ENCODE measurements around the gene VBP1.
"Not testable (repeated sequence)": the region's sequence is repeated elsewhere in the genome, so short reads cannot be mapped to it uniquely, and the experiment has no call there.

Gene VBP1

DNA sequence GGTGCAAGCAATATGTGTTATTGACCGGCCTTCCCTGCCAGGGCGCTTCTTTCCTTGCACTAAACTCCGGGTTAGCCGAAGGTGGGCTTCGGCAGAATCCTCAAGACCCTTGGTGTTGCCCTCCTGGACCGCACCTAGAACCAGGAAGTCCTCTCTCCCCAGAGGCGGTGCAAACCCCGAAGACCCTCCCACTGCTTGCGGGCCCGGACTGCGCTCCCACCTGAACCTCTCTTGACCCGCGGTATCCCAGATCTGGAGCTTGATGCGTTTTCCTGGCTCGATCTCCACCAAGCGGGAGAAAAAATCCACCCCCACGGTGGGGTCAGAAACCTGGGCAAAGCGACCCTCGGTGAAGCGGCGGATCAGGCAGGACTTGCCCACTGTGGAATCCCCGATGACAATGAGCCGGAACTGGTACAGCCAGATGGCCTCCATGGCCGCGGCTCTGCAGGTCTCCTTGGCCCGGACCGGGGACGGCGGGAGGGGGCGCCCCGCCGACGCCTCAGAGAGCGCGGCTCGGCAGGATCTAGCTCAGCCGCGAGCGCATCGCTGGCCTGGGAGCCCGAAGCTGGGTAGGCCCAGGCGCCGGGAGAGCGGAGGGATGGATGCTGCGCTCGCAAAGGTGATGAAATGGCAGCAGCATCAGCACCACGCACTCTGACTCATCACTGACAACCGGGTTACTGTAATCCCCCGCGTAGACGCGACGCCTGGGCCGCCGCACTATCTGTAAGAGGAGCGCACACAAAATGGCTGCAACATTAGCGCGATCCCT, 47.8 kb downstream of the VBP1 start, which contains the start of gene RAB39B:
Gene RAB39B (minus strand): TSS at position 638 of the 775 bp plus-strand sequence. CDS start 203 bp downstream, at position 435.
- DNase-seq (ENCODE audit: low spot score) = peak; percentile 86

DNA sequence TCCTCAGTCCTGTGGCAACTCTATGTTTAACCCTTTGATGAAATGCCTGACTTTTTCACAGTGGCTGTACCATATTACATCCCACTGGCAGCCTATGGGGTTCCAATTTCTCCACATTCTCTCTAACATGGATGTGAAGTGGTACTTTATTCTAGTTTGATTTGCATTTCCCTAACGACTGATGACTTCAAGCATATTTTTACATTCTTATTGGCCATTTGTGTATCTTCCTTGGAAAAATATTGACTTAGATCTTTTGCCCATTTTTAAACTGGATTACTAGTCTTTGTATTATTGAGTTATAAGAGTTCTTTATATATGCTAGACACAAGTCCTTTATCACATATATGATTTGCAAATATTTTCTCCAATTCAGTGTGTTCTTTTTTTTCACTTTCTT, 50.2 kb downstream of the VBP1 start:
- no peak for DNase-seq (ENCODE audit: low spot score)

GRCh38 chrX:155267995-155268394, 51.7 kb downstream of the VBP1 start:
- not testable (repeated sequence) for DNase-seq (ENCODE audit: low spot score)

- DNase-seq (ENCODE audit: low spot score) = no peak
These were observed 54.7 kb downstream of the VBP1 start for GRCh38 chrX:155270969-155271368.

- DNase-seq (ENCODE audit: low spot score) = no peak
These were observed 63.6 kb downstream of the VBP1 start for GRCh38 chrX:155279873-155280272.
